ENCODE results near the gene FRMD5. TPM values are rescaled to one million over a fixed set of nuclear protein-coding genes. Genes with fewer than 3 reads are reported as not detected.
A peak's percentile ranks its signal among the peaks of the same experiment; 100 is the strongest.

FRMD5 gene
- total RNA-seq, 1 donor from 2014 or later: 1.2 TPM

- ATAC-seq (peak; percentile 77), DNase-seq (no peak)
- H3K27ac ChIP-seq: no peak overlapping the region
- no peaks in the 10 kb centered on the region for H3K9me3 ChIP-seq
- H3K4me3 ChIP-seq: no peak overlapping the region
- H3K27me3 ChIP-seq: no peaks in the 10 kb centered on the region
- H3K36me3 ChIP-seq: no peaks in the 10 kb centered on the region
- H3K4me1 ChIP-seq: no peaks in the 10 kb centered on the region
- intact Hi-C loops (cut with DNase I): no loop called here
- TF ChIP-seq CTCF (IDR thresholded peaks at IDR 0.05): peak; percentile 78
These were observed 128.8 kb downstream of the FRMD5 start for GRCh38 chr15:44066211-44066827.

GRCh38 chr15:44064706-44065105 is 130.4 kb downstream of the FRMD5 start:
- no peaks in the 10 kb centered on the region for H3K27me3 ChIP-seq
- DNase-seq: no peak
- H3K4me1 ChIP-seq: no peaks in the 10 kb centered on the region
- no peak for TF ChIP-seq CTCF (IDR thresholded peaks at IDR 0.05)
- no peaks in the 10 kb centered on the region for H3K9me3 ChIP-seq
- H3K27ac ChIP-seq: no peak overlapping the region
- ATAC-seq: no peak
- intact Hi-C loops (cut with DNase I): no loop called here
- no peaks in the 10 kb centered on the region for H3K36me3 ChIP-seq
- no peak overlapping the region for H3K4me3 ChIP-seq

GRCh38 chr15:44058126-44058525 is 136.9 kb downstream of the FRMD5 start:
- H3K4me1 ChIP-seq: no peaks in the 10 kb centered on the region
- ATAC-seq (no peak), DNase-seq (no peak)
- no peaks in the 10 kb centered on the region for H3K9me3 ChIP-seq
- no peak overlapping the region for H3K27ac ChIP-seq
- H3K27me3 ChIP-seq: peaks cover 6% of the 10 kb centered on the region
- no peak overlapping the region for H3K4me3 ChIP-seq
- no peak for TF ChIP-seq CTCF (IDR thresholded peaks at IDR 0.05)
- intact Hi-C loops (cut with DNase I): no loop called here
- H3K36me3 ChIP-seq: no peaks in the 10 kb centered on the region

GRCh38 chr15:44045661-44046060 is 149.4 kb downstream of the FRMD5 start:
- Histone ChIP-seq H3K9me3 (no peaks in the 10 kb centered on the region), H3K27ac (no peak overlapping the region), H3K4me1 (no peaks in the 10 kb centered on the region), H3K27me3 (no peaks in the 10 kb centered on the region), H3K36me3 (no peaks in the 10 kb centered on the region), H3K4me3 (no peak overlapping the region)
- intact Hi-C loops (cut with DNase I): no loop called here
- DNase-seq (no peak), ATAC-seq (no peak)
- no peak for TF ChIP-seq CTCF (IDR thresholded peaks at IDR 0.05)

- no peak for DNase-seq
- no peak for TF ChIP-seq CTCF (IDR thresholded peaks at IDR 0.05)
- Histone ChIP-seq H3K9me3 (no peaks in the 10 kb centered on the region), H3K4me3 (no peak overlapping the region), H3K27ac (no peak overlapping the region), H3K27me3 (no peaks in the 10 kb centered on the region), H3K4me1 (no peaks in the 10 kb centered on the region), H3K36me3 (no peaks in the 10 kb centered on the region)
- no peak for ATAC-seq
- intact Hi-C loops (cut with DNase I): no loop called here
These were observed 149.9 kb downstream of the FRMD5 start for GRCh38 chr15:44045217-44045616.

- Histone ChIP-seq H3K4me3 (no peak overlapping the region), H3K36me3 (no peaks in the 10 kb centered on the region), H3K27me3 (no peaks in the 10 kb centered on the region), H3K27ac (no peak overlapping the region), H3K9me3 (no peaks in the 10 kb centered on the region), H3K4me1 (no peaks in the 10 kb centered on the region)
- DNase-seq (no peak), ATAC-seq (no peak)
- intact Hi-C loops (cut with DNase I): no loop called here
- TF ChIP-seq CTCF (IDR thresholded peaks at IDR 0.05): no peak
These were observed 156.3 kb downstream of the FRMD5 start for GRCh38 chr15:44038755-44039191.

Measured in upper lobe of right lung (tissue), 1 donor.